WTC11 (cell line): Measurements from ENCODE around the gene VMAC. TPM values are rescaled to one million over a fixed set of nuclear protein-coding genes. Genes with fewer than 3 reads are reported as not detected.
A peak's percentile ranks its signal among the peaks of the same experiment; 100 is the strongest.

Source experiments
- ATAC-seq: fragments of 200-7000 bp; cut with Tn5 transposase; 2 replicates; pipeline ENCODE4 v1.10.0; 2021; ENCODE audit warnings: mild to moderate bottlenecking, moderate library complexity
- CTCF ChIA-PET: fragments of 300-600 bp; sonication (Branson Sonifier 250); formaldehyde crosslinking; loops from one replicate; lab custom pipeline; 2021; ENCODE audit warnings: antibody characterized with exemption; lab: Charles Lee
- POLR2A ChIA-PET: fragments of 350-600 bp; sonication (Branson Sonifier 250); formaldehyde crosslinking; loops from one replicate; lab custom pipeline; 2021; ENCODE audit warnings: antibody characterized with exemption; lab: Charles Lee
- DNase-seq: peaks from one replicate; pipeline ENCODE4 v3.0.0; 2021; ENCODE audit warnings: low spot score
- H3K27ac Mint-ChIP-seq: 2 replicates; pipeline ENCODE4 v1.8.0; 2021; ENCODE audit warnings: mixed read lengths
- H3K27me3 Mint-ChIP-seq: 2 replicates; pipeline ENCODE4 v1.8.0; 2021; ENCODE audit warnings: low read depth, mild to moderate bottlenecking, moderate library complexity, mixed read lengths
- H3K36me3 Mint-ChIP-seq: 2 replicates; pipeline ENCODE4 v1.8.0; 2021; ENCODE audit warnings: mixed read lengths
- H3K4me1 Mint-ChIP-seq: 2 replicates; pipeline ENCODE4 v1.8.0; 2022; ENCODE audit warnings: mixed read lengths
- H3K4me3 Mint-ChIP-seq: 2 replicates; pipeline ENCODE4 v1.8.0; 2021; ENCODE audit warnings: mild to moderate bottlenecking, moderate library complexity, mixed read lengths
- H3K9me3 Mint-ChIP-seq: 2 replicates; pipeline ENCODE4 v1.8.0; 2021; ENCODE audit warnings: mixed read lengths
- AR ChIP-seq: fragments of 250-450 bp; sonication (Bioruptor Pico); IDR thresholded peaks from 2 replicates; pipeline ENCODE4 v1.9.0; 2021; ENCODE audit warnings: mild to moderate bottlenecking
- CTCF ChIP-seq: fragments of 200-600 bp; IDR thresholded peaks from 2 replicates; pipeline ENCODE4 v1.8.0; 2022; ENCODE audit warnings: antibody characterized with exemption
- E2F1 ChIP-seq: sonication (generic); formaldehyde crosslinking; IDR thresholded peaks from 2 replicates; pipeline ENCODE4 v1.8.0; 2022; ENCODE audit warnings: mild to moderate bottlenecking, missing genetic modification reagents
- FOXP1 ChIP-seq: sonication (generic); formaldehyde crosslinking; IDR thresholded peaks from 2 replicates; pipeline ENCODE4 v1.8.0; 2022; ENCODE audit warnings: missing genetic modification reagents, mild to moderate bottlenecking, moderate library complexity, borderline replicate concordance
- GABPB1 ChIP-seq: sonication (generic); formaldehyde crosslinking; IDR thresholded peaks from 2 replicates; pipeline ENCODE4 v1.8.1; 2023; ENCODE audit warnings: mild to moderate bottlenecking, missing genetic modification reagents
- GTF2I ChIP-seq: fragments of 250-450 bp; sonication (Bioruptor Pico); conservative IDR thresholded peaks from 2 replicates; pipeline ENCODE4 v1.4.0; 2021; ENCODE audit warnings: mild to moderate bottlenecking
- HMGA2 ChIP-seq: fragments of 250-450 bp; sonication (Bioruptor Pico); IDR thresholded peaks from 2 replicates; pipeline ENCODE4 v1.4.0; 2021; ENCODE audit warnings: mild to moderate bottlenecking, moderate library complexity
- KAT7 ChIP-seq: sonication (generic); formaldehyde crosslinking; IDR thresholded peaks from 2 replicates; pipeline ENCODE4 v1.8.1; 2023; ENCODE audit warnings: missing genetic modification reagents, mild to moderate bottlenecking, borderline replicate concordance
- NFATC4 ChIP-seq: fragments of 250-450 bp; sonication (Bioruptor Pico); IDR thresholded peaks from 2 replicates; pipeline ENCODE4 v1.9.0; 2021; ENCODE audit warnings: mild to moderate bottlenecking
- NR1H2 ChIP-seq: sonication (generic); formaldehyde crosslinking; IDR thresholded peaks from 2 replicates; pipeline ENCODE4 v1.9.0; 2021; ENCODE audit warnings: mild to moderate bottlenecking, moderate library complexity, missing genetic modification reagents
- PREB ChIP-seq: sonication (generic); formaldehyde crosslinking; IDR thresholded peaks from 2 replicates; pipeline ENCODE4 v1.8.1; 2022; ENCODE audit warnings: mild to moderate bottlenecking, missing genetic modification reagents, moderate library complexity, borderline replicate concordance
- SMAD3 ChIP-seq: sonication (generic); formaldehyde crosslinking; IDR thresholded peaks from 2 replicates; pipeline ENCODE4 v1.8.0; 2022; ENCODE audit warnings: missing genetic modification reagents, mild to moderate bottlenecking, borderline replicate concordance
- SOX15 ChIP-seq: fragments of 250-450 bp; sonication (Bioruptor Pico); IDR thresholded peaks from 2 replicates; pipeline ENCODE4 v1.9.0; 2021; ENCODE audit warnings: mild to moderate bottlenecking
- TEAD1 ChIP-seq: sonication (generic); formaldehyde crosslinking; IDR thresholded peaks from 2 replicates; pipeline ENCODE4 v1.8.0; 2022; ENCODE audit warnings: mild to moderate bottlenecking, missing genetic modification reagents
- USF2 ChIP-seq: sonication (generic); formaldehyde crosslinking; IDR thresholded peaks from 2 replicates; pipeline ENCODE4 v1.8.1; 2023; ENCODE audit warnings: mild to moderate bottlenecking, missing genetic modification reagents, moderate library complexity
- ZNF396 ChIP-seq: fragments of 250-450 bp; sonication (Bioruptor Pico); IDR thresholded peaks from 2 replicates; pipeline ENCODE4 v1.8.0; 2021; ENCODE audit warnings: mild to moderate bottlenecking, moderate library complexity, borderline replicate concordance
- ZNF512 ChIP-seq: sonication (generic); formaldehyde crosslinking; IDR thresholded peaks from 2 replicates; pipeline ENCODE4 v1.8.1; 2022; ENCODE audit warnings: missing genetic modification reagents, borderline replicate concordance
- total RNA-seq: library from RNA; stranded (reverse); gene quantifications from 3 replicates; pipeline ENCODE4 v1.2.3, GENCODE V29; 2021

VMAC gene
- total RNA-seq, 1 experiment from 2014 or later, result 2.5 TPM

GRCh38 chr19:5903624-5904351 is 884 bp upstream of the VMAC start, which contains the start of gene NDUFA11 (continued):
- TF ChIP-seq GABPB1 (CRISPR knock-in tag), result peak; percentile 91
- TF ChIP-seq SOX15, result no peak
- peak; percentile 42; the same call in 1 of the 2 replicates for TF ChIP-seq NR1H2 (CRISPR knock-in tag)
- no peak for TF ChIP-seq NFATC4 (CRISPR knock-in tag)
- TF ChIP-seq HMGA2 (CRISPR knock-in tag), result no peak
- no peak for TF ChIP-seq E2F1 (CRISPR knock-in tag)
- peak; percentile 85 for TF ChIP-seq TEAD1
- TF ChIP-seq ZNF512 (CRISPR knock-in tag), result no peak
- TF ChIP-seq SMAD3 (CRISPR knock-in tag), result no peak
- peak; percentile 74; the same call in 1 of the 2 replicates for TF ChIP-seq KAT7 (CRISPR knock-in tag)
- no peak for TF ChIP-seq USF2
- no peak for TF ChIP-seq ZNF396 (CRISPR knock-in tag)
- TF ChIP-seq PREB, result no peak
- no peak for TF ChIP-seq AR

GRCh38 chr19:5905114-5905778 is 574 bp downstream of the VMAC start:
- peaks cover 4% of the 10 kb centered on the region for H3K4me1 Mint-ChIP-seq
- peak overlapping the region; percentile 49; the same call in 1 of the 2 replicates for H3K27ac Mint-ChIP-seq
- ATAC-seq (no peak), DNase-seq (no peak)
- H3K9me3 Mint-ChIP-seq, result no peaks in the 10 kb centered on the region
- ChIA-PET CTCF (interaction anchor here (3.2 to 5.3 kb wide), 4 partner anchors 62 to 117 kb away, joined by 20 to 83 read pairs (median 28); partner anchors contain the start of gene NRTN), POLR2A (interaction anchor here (1.0 to 1.7 kb wide), 4 partner anchors 11 to 571 kb away, joined by 3 to 5 read pairs (median 4); no protein-coding TSS in a partner anchor)
- H3K27me3 Mint-ChIP-seq, result no peaks in the 10 kb centered on the region
- peaks cover 6% of the 10 kb centered on the region for H3K36me3 Mint-ChIP-seq
- TF ChIP-seq CTCF (no peak), PREB (no peak), FOXP1 (peak; percentile 10; the same call in 1 of the 2 replicates), ZNF512 (CRISPR knock-in tag) (no peak), GTF2I (CRISPR knock-in tag) (0 out of 2 replicates have a peak, but pooled peaks have one; percentile 54)
- peak overlapping the region; percentile 93 for H3K4me3 Mint-ChIP-seq
